Cerebellar cortex (tissue), 1 donor: ENCODE data around the gene JOSD1.

ENCODE experiments used
- DNase-seq: peaks from one replicate; pipeline ENCODE4 v3.0.0-alpha.2; 2015; ENCODE audit warnings: low spot score

JOSD1 gene

GRCh38 chr22:38700789-38701628, at the start of gene JOSD1:
TSS of gene JOSD1 (minus strand) at chr22:38700943. CDS start at chr22:38699987, 956 bp downstream.
- DNase-seq: peak; percentile 93

- DNase-seq: no peak
These were observed 49.4 kb upstream of the JOSD1 start for GRCh38 chr22:38750104-38750503.

GRCh38 chr22:38748487-38749136, 47.9 kb upstream of the JOSD1 start:
- no peak for DNase-seq

GRCh38 chr22:38745676-38746460, 45.1 kb upstream of the JOSD1 start:
- DNase-seq: no peak

- no peak for DNase-seq
These were observed 44.2 kb upstream of the JOSD1 start for GRCh38 chr22:38744981-38745380.

- no peak for DNase-seq
These were observed 41.6 kb upstream of the JOSD1 start for GRCh38 chr22:38742176-38742942.

GRCh38 chr22:38741576-38741975, 40.8 kb upstream of the JOSD1 start:
- DNase-seq: no peak

- DNase-seq: no peak
These were observed 40.4 kb upstream of the JOSD1 start for GRCh38 chr22:38741166-38741565.

GRCh38 chr22:38740754-38741153, 40.0 kb upstream of the JOSD1 start:
- peak; percentile 35 for DNase-seq

- peak; percentile 43 for DNase-seq
These were observed 39.5 kb upstream of the JOSD1 start for GRCh38 chr22:38740116-38740723.

- DNase-seq: no peak
These were observed 38.7 kb upstream of the JOSD1 start for GRCh38 chr22:38739300-38740055.

- DNase-seq: no peak
These were observed 37.8 kb upstream of the JOSD1 start for GRCh38 chr22:38738475-38739070.

- no peak for DNase-seq
These were observed 36.7 kb upstream of the JOSD1 start for GRCh38 chr22:38737302-38738060.

- no peak for DNase-seq
These were observed 35.5 kb upstream of the JOSD1 start for GRCh38 chr22:38736257-38736570.

- DNase-seq: no peak
These were observed 34.9 kb upstream of the JOSD1 start for GRCh38 chr22:38735465-38736256.

GRCh38 chr22:38735126-38735464, 34.4 kb upstream of the JOSD1 start:
- DNase-seq: no peak

- DNase-seq: no peak
These were observed 33.8 kb upstream of the JOSD1 start for GRCh38 chr22:38734421-38735100.

- peak; percentile 87 for DNase-seq
These were observed 33.1 kb upstream of the JOSD1 start for GRCh38 chr22:38733724-38734381.
